ACC112 (cell line): ENCODE measurements around the gene CAPN11.

Experiments used
- H2AFZ ChIP-seq: fragments of 200-600 bp; sonication (generic); one replicate; pipeline ENCODE4 v1.6.0; 2017; ENCODE audit warnings: antibody characterized with exemption, low read length; ENCODE audit not compliant: unreplicated experiment
- H3K27ac ChIP-seq: fragments of 200-600 bp; sonication (generic); 2 replicates; pipeline ENCODE4 v1.5.1; 2014; ENCODE audit warnings: low read depth, mild to moderate bottlenecking, antibody characterized with exemption, low read length, moderate library complexity
- H3K27me3 ChIP-seq: fragments of 200-600 bp; sonication (generic); 2 replicates; pipeline ENCODE4 v1.6.1; 2014; ENCODE audit warnings: mild to moderate bottlenecking, antibody characterized with exemption, low read length, moderate library complexity, mixed read lengths; ENCODE audit not compliant: insufficient read depth
- H3K36me3 ChIP-seq: fragments of 200-600 bp; sonication (generic); 2 replicates; pipeline ENCODE4 v1.6.1; 2016; ENCODE audit warnings: mild to moderate bottlenecking, antibody characterized with exemption, low read length, moderate library complexity, mixed read lengths; ENCODE audit not compliant: insufficient read depth
- H3K4me1 ChIP-seq: fragments of 200-600 bp; sonication (generic); one replicate; pipeline ENCODE4 v1.6.1; 2016; ENCODE audit warnings: low read length, mixed read lengths; ENCODE audit not compliant: insufficient read depth, unreplicated experiment, control insufficient read depth
- H3K4me3 ChIP-seq: fragments of 200-600 bp; sonication (generic); 2 replicates; pipeline ENCODE4 v1.5.1; 2014; ENCODE audit warnings: mild to moderate bottlenecking, low read depth, low read length
- H3K79me2 ChIP-seq: fragments of 200-600 bp; sonication (generic); one replicate; pipeline ENCODE4 v1.6.0; 2016; ENCODE audit warnings: low read length; ENCODE audit not compliant: control insufficient read depth, unreplicated experiment, insufficient read depth

The CAPN11 gene

DNA sequence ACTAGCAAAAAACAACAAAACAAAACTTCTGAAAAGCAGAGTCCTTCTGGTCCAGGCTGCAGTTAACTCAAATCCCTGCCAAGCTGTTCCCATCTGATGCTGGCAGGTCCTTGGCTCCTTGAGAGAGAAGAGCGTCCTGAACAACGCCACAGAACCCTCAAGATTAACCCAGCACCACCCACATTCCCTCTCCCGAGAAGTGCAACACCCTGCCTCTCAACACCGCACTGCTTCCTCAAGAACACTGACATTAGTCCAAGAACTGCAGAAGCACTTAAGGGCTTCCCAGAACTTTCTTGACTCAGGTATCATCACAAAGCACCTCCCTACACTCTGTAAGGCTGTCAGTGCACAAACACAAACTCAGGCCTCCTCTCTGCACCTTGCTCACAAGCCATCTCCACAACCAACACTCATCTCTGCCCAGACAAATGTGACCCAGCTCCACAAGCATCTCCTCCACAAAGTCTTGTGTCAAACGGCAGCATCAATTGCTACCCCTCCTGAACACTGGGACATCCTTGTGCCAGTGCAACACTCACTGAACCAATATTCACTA is 38.8 kb upstream of the CAPN11 start:
- no peaks in the 10 kb centered on the region for H3K27me3 ChIP-seq
- H3K4me1 ChIP-seq = peaks cover 76% of the 10 kb centered on the region
- H2AFZ ChIP-seq = no peak overlapping the region
- H3K79me2 ChIP-seq = peaks cover 97% of the 10 kb centered on the region
- no peak overlapping the region for H3K4me3 ChIP-seq
- H3K27ac ChIP-seq = peak overlapping the region; percentile 14; the same call in 1 of the 2 replicates
- H3K36me3 ChIP-seq = no peaks in the 10 kb centered on the region

DNA sequence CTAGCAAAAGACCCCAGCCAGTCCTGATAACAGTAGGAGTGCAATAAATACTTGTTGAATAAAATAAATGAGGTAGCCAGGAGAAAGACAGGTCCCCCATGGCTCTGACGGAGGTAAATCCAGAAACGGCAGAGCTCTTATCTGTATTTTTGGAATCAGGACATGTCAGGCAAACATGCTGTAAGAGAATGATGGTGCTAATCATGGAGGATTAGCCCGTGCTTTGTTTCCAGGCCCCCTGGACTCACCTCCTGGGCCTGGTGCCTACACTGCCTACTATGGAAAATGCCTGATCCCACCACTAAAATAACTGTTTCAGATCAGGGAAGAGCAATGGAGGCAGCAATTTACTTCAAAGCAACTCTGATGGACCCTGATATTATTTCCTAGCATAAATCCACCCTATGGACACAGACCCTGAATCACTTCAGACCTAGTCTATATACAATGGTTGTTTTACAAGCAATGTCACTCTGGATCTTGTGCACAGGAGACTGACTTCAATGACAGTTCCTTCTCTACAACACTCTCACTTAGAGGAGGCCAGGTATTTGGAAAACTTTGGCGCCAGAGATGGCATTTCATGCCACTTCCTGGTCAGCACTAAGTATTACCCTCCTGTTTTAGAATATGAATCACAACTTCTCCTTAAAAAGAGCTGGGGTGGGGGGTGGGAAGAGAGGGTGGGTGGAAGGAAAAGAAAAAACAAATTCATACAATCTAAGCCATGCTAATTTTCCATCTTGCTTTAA is 37.8 kb upstream of the CAPN11 start:
- Histone ChIP-seq H3K27me3 (no peaks in the 10 kb centered on the region), H3K4me3 (no peak overlapping the region), H3K36me3 (no peaks in the 10 kb centered on the region), H3K79me2 (peaks cover 99% of the 10 kb centered on the region), H2AFZ (no peak overlapping the region), H3K4me1 (peaks cover 80% of the 10 kb centered on the region), H3K27ac (no peak overlapping the region)

DNA sequence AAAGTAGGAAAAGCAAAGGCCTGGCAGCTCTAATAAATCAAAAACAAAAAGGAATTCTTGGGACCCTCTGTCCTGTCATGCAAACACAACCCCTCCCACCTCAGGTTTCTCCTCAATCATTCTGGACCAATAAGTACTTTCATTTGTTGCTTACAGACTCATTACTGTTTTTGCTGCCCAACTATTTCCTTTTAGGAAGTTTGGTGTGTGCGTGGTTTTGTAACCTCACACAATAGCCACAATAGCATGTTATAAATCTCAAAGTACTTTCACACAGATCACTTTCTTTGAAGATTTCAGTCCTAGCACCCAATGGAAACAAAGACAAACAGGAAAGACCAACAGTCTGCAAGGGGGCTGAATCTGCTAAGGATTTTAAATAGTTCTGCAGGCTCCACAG is 35.8 kb upstream of the CAPN11 start:
- peaks cover 63% of the 10 kb centered on the region for H3K4me1 ChIP-seq

DNA sequence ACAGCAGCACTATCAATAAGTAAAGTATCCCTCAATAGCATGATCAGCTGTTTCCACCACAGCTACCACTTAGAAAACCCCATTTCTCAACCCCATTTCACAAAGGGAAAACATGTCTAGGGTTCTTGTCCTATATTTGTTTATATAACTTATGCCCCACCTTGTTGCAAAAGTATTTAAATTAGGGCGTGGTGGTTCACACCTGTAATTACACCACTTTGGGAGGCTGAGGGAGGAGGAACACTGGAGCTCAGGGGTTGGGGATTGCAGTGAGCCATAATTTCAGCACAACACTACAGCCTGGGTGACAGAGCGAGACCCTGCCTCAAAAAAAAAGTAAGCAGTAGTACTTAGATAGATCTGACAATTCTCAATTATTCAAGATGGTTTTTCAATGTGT is 35.1 kb upstream of the CAPN11 start:
- Histone ChIP-seq H2AFZ (no peak overlapping the region), H3K79me2 (peaks cover 94% of the 10 kb centered on the region), H3K27me3 (no peaks in the 10 kb centered on the region), H3K36me3 (no peaks in the 10 kb centered on the region), H3K4me1 (peaks cover 56% of the 10 kb centered on the region), H3K4me3 (no peak overlapping the region), H3K27ac (no peak overlapping the region)

More for the DNA sequence above, 35.8 kb upstream of the CAPN11 start:
- Histone ChIP-seq H3K79me2 (peaks cover 95% of the 10 kb centered on the region), H3K27ac (no peak overlapping the region), H2AFZ (no peak overlapping the region), H3K27me3 (no peaks in the 10 kb centered on the region), H3K4me3 (no peak overlapping the region), H3K36me3 (no peaks in the 10 kb centered on the region)

DNA sequence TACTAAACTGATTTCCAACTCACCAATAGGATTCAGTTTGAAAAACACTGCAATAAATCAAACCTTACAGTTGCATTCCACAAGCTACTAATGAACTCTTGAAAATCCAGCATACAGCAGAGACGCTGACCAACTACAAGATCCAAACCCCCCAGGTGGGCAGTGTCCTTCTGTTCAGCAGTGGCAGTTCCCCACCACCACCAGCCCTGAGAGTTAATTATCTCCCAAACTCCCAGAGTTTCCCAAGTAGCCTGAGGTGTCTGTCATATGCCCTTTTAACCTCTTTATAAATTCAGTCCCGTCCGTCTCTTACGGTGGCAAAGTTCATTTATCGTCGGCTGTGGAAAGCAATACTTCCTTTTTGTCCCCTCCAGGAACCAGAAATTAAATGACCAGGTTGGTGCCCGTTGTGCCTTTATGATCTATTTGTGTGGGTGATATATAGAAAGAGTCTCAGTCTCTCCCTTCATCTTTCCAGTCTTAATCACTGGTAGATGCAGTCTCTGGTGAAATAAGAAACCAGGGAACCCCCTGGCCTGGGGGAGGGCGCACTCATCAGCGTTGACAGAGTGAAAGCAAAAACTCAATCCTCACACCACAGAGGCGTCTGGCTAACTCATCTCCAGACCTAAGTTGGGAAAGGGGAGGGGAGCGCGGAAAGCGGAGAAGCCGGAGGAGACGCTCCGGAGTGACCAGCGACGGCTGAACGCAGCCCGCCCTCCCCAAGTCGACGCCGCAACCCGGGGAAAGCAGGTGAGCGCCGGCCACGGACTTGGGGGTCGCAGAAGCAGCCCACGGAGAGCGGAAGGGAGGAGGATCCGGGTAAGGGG is 32.1 kb upstream of the CAPN11 start:
- Histone ChIP-seq H3K4me1 (peaks cover 31% of the 10 kb centered on the region), H3K27me3 (no peaks in the 10 kb centered on the region), H3K79me2 (peaks cover 76% of the 10 kb centered on the region), H3K27ac (peak overlapping the region; percentile 76), H2AFZ (peak overlapping the region; percentile 31), H3K36me3 (no peaks in the 10 kb centered on the region), H3K4me3 (peak overlapping the region; percentile 87)

DNA sequence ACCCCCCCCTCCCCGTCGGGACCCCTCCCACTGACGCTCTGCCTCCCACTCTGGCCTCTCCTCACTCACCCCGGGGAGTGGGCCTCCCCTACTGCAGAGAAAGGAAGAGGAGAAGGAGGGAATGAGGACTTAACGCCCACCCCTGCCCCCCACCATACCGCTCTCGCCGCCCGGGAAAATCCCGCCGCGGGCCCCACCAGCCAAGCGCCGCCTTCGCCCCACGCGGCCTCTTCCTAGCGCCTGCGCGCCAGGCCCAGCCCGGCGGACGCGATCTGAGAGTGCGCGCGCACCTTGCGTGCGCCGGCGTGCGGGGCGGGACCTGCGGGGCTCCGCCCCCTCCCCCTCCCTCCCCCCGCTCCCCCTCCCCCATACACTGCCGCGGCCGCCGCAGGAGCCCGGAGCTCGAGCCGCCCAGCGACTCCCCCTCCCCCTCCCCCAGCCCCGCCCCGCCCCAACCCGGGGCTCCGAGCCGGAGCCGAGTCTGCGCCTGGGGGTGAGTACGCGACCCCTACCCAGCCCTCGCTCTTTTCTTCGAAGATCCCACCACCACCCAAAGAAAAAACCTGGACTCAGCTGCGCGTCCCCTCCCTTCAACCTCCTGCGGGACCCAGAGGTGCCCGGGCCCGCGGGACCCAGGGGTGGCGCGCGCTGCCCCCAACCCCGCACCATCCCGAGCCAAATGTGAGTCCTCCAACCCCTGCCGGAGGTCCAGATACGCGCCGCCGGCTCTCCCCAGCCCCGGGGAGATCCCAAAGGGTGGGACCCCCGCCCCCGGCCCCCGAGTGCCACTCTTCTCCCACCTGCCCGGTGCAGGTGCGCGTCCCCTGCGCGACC is 31.2 kb upstream of the CAPN11 start, which contains the start of the genes MRPL14 and TMEM63B:
Gene MRPL14 (minus strand): TSS at position 267 of the 834 bp plus-strand sequence. CDS start 10,841 bp downstream, outside the sequence.
Gene TMEM63B (plus strand): TSS at position 369 of the 834 bp plus-strand sequence. CDS start 7,031 bp downstream, outside the sequence.
- Histone ChIP-seq H2AFZ (peak within 1 kb of the TSS; percentile 90), H3K79me2 (peaks cover 67% of the 10 kb centered on the region), H3K27me3 (no peaks in the 10 kb centered on the region), H3K4me1 (peaks cover 31% of the 10 kb centered on the region), H3K36me3 (no peaks in the 10 kb centered on the region), H3K27ac (peak within 1 kb of the TSS; percentile 76), H3K4me3 (peak within 1 kb of the TSS; percentile 96)

DNA sequence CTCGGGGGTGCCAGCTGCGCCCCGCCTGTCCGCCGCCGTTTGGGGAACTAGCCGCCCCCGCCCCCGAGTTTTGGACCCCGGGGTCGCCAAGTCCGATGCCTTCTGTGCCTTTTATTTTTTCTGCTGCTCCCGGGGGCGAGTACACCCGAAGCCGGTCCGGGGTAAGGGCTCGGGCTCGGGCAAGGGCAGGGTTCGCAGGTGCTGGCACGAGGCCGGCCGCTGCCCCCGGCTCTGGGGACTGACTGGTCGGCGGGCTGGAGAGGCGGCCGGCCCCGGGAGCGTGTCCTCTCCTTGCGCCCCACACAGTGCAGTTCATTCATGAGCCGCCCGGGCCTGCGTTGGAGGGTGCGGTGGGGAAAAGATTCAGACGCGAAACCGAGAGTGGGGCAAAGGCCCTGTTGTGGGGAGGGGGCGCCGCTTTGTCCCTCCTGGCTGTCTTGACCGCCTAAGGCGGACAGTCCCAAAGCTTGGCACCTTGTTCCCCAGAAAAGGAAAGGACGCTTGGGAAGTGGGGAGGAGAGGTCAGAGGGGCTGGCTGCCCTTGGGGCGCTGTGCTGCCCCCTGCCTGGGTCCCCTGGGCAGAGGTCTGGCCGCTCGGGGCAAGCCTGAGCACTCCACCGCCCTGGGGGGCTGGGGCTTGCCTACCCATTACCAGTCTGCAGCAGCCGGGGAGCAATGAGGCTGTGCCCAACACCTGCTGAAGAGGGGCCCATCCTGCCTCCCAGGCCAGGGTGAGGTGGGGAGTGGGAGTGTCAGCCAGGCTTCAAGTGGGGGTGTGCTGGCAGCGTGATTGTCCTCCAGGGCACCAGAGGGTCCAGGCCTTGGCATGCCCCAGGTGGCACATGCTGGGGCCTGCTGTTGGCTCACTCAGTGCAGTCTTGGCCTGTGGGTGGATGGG is 30.4 kb upstream of the CAPN11 start:
- H3K79me2 ChIP-seq = peaks cover 59% of the 10 kb centered on the region
- no peak overlapping the region for H3K27ac ChIP-seq
- no peaks in the 10 kb centered on the region for H3K27me3 ChIP-seq
- peaks cover 31% of the 10 kb centered on the region for H3K4me1 ChIP-seq
- peak overlapping the region; percentile 90 for H2AFZ ChIP-seq
- H3K36me3 ChIP-seq = no peaks in the 10 kb centered on the region
- peak overlapping the region; percentile 96 for H3K4me3 ChIP-seq

DNA sequence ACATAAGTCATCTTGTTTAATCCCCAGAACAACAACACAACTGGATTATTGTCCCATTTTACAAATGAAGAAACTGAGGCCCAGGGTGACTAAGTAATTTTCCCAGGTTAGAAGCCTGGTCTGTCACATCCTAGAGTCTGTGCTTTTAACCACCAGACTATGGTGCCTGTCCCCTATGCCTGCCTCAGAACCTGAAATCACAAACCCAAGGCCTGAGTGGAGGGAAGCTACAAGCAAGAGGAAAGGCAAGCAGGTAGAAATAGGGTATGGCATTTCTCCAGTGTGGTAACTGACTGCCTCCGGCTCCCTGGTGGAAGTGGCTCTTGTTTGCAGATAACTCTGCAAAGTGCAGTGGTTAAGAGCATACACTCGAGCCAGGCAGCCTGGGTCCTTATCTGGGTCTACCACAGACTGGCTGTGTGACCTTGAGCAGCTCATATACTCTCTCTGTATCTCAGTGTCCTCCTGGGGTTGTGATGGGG is 28.7 kb upstream of the CAPN11 start:
- Histone ChIP-seq H2AFZ (no peak overlapping the region), H3K4me1 (peaks cover 18% of the 10 kb centered on the region), H3K27me3 (no peaks in the 10 kb centered on the region), H3K27ac (no peak overlapping the region), H3K36me3 (no peaks in the 10 kb centered on the region), H3K4me3 (no peak overlapping the region), H3K79me2 (peaks cover 45% of the 10 kb centered on the region)

DNA sequence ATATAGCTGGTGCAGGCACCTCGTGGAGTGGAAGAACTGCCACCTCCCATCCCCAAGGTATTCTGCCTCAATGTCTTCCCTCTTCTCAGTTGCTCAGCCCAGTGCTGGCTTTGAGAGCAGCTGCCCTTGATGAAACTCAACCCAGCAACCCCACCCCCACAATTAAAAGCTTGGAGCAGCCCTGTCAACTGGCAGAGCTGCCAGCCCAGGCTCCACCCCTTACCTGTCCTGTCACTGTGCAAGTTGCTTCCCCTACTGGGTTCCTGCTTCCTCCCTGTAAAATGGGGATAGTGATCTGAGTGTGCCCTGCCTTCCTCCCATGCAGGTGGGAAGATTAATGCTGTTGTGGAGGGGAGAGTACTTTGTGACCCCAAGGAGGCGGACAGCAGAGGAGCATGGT is 26.7 kb upstream of the CAPN11 start:
- Histone ChIP-seq H2AFZ (no peak overlapping the region), H3K27ac (no peak overlapping the region), H3K27me3 (no peaks in the 10 kb centered on the region), H3K4me1 (peaks cover 9% of the 10 kb centered on the region), H3K4me3 (no peak overlapping the region), H3K36me3 (no peaks in the 10 kb centered on the region), H3K79me2 (peaks cover 24% of the 10 kb centered on the region)
